ENCODE results near the gene CYYR1.

DNA sequence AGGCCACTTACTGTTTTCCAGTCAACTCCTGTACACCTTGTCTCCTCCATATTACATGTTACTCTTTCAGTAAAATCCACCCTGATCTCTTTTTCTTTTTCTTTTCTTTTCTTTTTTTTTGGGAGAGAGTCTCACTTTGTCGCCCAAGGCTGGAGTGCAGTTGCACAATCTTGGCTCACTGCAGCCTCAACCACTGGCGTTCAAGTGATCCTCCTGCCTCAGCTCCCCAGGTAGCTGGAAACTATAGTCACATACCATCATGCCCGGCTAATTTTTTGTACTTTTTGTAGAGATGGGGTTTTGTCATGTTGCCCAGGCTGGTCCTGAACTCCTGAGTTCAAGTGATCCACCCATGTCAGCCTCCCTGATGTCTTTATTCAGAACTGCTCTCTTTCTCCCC lies 57.8 kb downstream of the CYYR1 start:
- no peak for TF ChIP-seq CTCF (IDR thresholded peaks at IDR 0.05)
- no peak for TF ChIP-seq REST (IDR thresholded peaks at IDR 0.05; ENCODE audit: insufficient read depth in 1 of 2, low read depth in 2 of 2, low read length in 1 of 2)
- no peak for TF ChIP-seq POLR2AphosphoS5 (IDR thresholded peaks at IDR 0.05; ENCODE audit: low read depth, low read length)
- TF ChIP-seq SIN3A (IDR thresholded peaks at IDR 0.05; ENCODE audit: borderline replicate concordance, insufficient read depth, low read depth, low read length), result no peak
